Melanocyte of skin (primary cell): ENCODE data around the gene TMCO5A. TPM values are rescaled to one million over a fixed set of nuclear protein-coding genes. Genes with fewer than 3 reads are reported as not detected.

Source experiments
- total RNA-seq, 2 donors: library from RNA; depleted of rRNA; stranded (reverse); fragments of >200 nt; gene quantifications; 2 replicates each; pipeline ENCODE4 v1.2.3, GENCODE V29; 2012

Gene TMCO5A
- not detected for total RNA-seq

DNA sequence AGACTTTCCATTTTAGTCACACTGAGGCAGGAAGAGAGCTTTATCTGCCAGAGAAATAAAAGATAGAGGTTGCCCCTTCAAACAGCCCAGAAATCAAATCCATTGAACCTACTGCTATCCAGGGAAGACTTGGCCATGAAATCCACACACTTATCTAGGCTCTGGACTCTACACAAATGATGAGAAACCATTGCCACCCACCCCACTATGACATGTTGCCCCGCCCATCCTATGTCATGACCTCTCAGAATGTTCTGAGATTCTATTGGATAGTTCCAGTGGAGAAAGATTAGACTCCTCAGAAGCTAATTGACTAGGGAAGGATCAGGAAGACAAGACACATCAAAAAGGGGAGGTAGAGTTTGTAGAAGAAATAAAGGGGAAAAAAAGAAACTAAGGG, at the start of gene TMCO5A:
Gene TMCO5A, plus strand, starts transcription at position 301 of the 400 bp plus-strand sequence. CDS start 1,684 bp downstream, outside the sequence.

